ENCODE results near the gene RPUSD3. TPM values are rescaled to one million over a fixed set of nuclear protein-coding genes. Genes with fewer than 3 reads are reported as not detected.
"Not testable (repeated sequence)": the region's sequence is repeated elsewhere in the genome, so short reads cannot be mapped to it uniquely, and the experiment has no call there.

The RPUSD3 gene
- total RNA-seq, 1 experiment from 2014 or later: 34.8 TPM

- not testable (repeated sequence) for DNase-seq, H3K36me3 ChIP-seq, H3K9me3 ChIP-seq, H3K4me3 ChIP-seq, H3K27me3 ChIP-seq
These were observed 5.1 kb upstream of the RPUSD3 start for GRCh38 chr3:9848860-9849259.

DNA sequence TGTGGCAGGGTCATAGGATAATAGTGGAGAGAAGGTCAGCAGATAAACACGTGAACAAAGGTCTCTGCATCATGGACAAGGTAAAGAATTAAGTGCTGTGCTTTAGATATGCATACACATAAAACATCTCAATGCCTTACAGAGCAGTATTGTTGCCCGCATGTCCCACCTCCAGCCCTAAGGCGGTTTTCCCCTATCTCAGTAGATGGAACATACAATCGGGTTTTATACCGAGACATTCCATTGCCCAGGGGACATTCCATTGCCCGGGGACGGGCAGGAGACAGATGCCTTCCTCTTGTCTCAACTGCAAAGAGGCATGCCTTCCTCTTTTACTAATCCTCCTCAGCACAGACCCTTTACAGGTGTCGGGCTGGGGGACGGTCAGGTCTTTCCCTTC lies 4.1 kb upstream of the RPUSD3 start:
- H3K27me3 ChIP-seq, DNase-seq, H3K36me3 ChIP-seq, H3K4me3 ChIP-seq, H3K9me3 ChIP-seq: not testable (repeated sequence)

DNA sequence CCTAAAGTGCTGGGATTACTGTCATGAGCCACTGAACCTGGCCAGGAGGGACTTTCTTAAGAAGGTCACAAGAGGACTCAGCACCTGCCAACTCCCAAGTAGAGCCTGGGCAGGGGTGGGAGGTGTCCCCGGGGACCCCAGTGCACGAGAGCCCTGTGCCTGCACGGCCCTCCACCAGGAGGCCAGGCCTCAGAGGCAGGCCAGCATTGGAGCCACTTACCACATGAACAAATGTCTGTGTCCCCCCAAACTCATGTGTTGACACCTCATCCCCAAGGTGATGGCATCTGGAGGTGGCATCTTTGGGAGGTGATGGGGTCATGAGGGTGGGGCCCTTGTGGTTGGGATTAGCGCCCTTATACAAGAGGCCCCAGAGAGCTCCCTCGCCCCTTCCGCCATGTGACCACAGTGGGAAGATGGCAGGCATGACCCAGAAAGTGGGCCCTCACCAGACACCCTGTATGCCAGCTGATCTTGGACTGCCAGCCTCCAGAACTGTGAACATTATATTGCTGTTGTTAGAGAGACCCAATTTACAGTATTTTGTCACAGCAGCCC lies 3.2 kb upstream of the RPUSD3 start:
- no peaks in the 10 kb centered on the region for H3K27me3 ChIP-seq
- no peaks in the 10 kb centered on the region for H3K9me3 ChIP-seq
- DNase-seq: no peak
- H3K36me3 ChIP-seq: no peaks in the 10 kb centered on the region
- H3K4me3 ChIP-seq: no peak overlapping the region

GRCh38 chr3:9846231-9846630 lies 2.4 kb upstream of the RPUSD3 start:
- no peak overlapping the region for H3K4me3 ChIP-seq
- no peak for DNase-seq
- no peaks in the 10 kb centered on the region for H3K27me3 ChIP-seq
- 0 out of 2 replicates have a peak, but pooled peaks cover 3% of the 10 kb centered on the region for H3K36me3 ChIP-seq
- no peaks in the 10 kb centered on the region for H3K9me3 ChIP-seq

DNA sequence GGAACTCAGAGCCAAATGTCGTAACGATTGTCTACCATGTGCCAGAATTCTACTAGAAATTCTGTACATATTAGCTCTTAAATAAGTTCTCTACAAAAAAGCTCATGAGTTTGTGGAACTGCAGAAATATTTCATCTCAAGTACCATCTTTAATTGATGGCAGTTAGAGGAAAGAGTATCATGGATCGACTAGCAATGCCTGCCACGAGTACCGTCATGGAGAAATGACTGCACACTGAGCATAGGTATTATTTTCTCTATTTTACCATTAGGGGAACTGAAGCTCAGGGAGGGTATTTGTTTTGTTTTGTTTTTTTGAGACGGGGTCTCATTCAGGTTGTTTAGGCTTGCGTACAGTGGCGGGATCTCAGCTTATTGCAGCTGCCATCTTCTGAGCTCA lies 2.8 kb downstream of the RPUSD3 start:
- Histone ChIP-seq H3K36me3 (0 out of 2 replicates have a peak, but pooled peaks cover 5% of the 10 kb centered on the region), H3K27me3 (no peaks in the 10 kb centered on the region), H3K4me3 (no peak overlapping the region), H3K9me3 (no peaks in the 10 kb centered on the region)
- no peak for DNase-seq

GRCh38 chr3:9838856-9839255 lies 5.0 kb downstream of the RPUSD3 start:
- Histone ChIP-seq H3K27me3 (no peaks in the 10 kb centered on the region), H3K9me3 (no peaks in the 10 kb centered on the region), H3K4me3 (no peak overlapping the region), H3K36me3 (0 out of 2 replicates have a peak, but pooled peaks cover 5% of the 10 kb centered on the region)
- DNase-seq: no peak

- no peak for DNase-seq
- H3K4me3 ChIP-seq: no peak overlapping the region
- 0 out of 2 replicates have a peak, but pooled peaks cover 5% of the 10 kb centered on the region for H3K36me3 ChIP-seq
- no peaks in the 10 kb centered on the region for H3K27me3 ChIP-seq
- H3K9me3 ChIP-seq: no peaks in the 10 kb centered on the region
These were observed 5.9 kb downstream of the RPUSD3 start for GRCh38 chr3:9837701-9838582.

- no peak for DNase-seq
- no peaks in the 10 kb centered on the region for H3K27me3 ChIP-seq
- H3K9me3 ChIP-seq: no peaks in the 10 kb centered on the region
- no peaks in the 10 kb centered on the region for H3K36me3 ChIP-seq
- H3K4me3 ChIP-seq: no peak overlapping the region
These were observed 9.1 kb downstream of the RPUSD3 start for GRCh38 chr3:9834520-9835380.

- Histone ChIP-seq H3K27me3 (no peaks in the 10 kb centered on the region), H3K4me3 (no peak overlapping the region), H3K9me3 (no peaks in the 10 kb centered on the region), H3K36me3 (no peaks in the 10 kb centered on the region)
- no peak for DNase-seq
These were observed 10.7 kb downstream of the RPUSD3 start for GRCh38 chr3:9833078-9833477.

DNA sequence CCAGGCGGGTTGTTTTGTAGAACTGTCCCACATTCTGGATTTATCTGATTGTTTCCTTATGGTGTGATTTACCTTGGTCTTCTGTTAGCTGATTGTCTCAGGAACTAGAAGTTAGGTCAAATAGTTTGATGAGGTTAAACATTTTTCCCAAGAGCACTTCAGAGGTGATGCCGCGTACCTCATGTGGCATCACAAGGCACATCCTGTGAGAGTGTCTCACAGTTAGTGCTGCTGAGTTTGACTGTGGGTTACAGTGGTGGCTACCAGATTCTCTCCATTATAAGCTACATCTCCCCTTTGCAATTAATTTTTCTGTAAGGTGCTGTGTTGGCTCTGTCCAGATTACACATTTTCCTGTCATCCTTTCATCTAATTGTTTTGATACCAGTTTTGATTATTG lies 12.6 kb downstream of the RPUSD3 start:
- Histone ChIP-seq H3K4me3 (no peak overlapping the region), H3K9me3 (no peaks in the 10 kb centered on the region), H3K27me3 (no peaks in the 10 kb centered on the region), H3K36me3 (no peaks in the 10 kb centered on the region)
- no peak for DNase-seq

DNA sequence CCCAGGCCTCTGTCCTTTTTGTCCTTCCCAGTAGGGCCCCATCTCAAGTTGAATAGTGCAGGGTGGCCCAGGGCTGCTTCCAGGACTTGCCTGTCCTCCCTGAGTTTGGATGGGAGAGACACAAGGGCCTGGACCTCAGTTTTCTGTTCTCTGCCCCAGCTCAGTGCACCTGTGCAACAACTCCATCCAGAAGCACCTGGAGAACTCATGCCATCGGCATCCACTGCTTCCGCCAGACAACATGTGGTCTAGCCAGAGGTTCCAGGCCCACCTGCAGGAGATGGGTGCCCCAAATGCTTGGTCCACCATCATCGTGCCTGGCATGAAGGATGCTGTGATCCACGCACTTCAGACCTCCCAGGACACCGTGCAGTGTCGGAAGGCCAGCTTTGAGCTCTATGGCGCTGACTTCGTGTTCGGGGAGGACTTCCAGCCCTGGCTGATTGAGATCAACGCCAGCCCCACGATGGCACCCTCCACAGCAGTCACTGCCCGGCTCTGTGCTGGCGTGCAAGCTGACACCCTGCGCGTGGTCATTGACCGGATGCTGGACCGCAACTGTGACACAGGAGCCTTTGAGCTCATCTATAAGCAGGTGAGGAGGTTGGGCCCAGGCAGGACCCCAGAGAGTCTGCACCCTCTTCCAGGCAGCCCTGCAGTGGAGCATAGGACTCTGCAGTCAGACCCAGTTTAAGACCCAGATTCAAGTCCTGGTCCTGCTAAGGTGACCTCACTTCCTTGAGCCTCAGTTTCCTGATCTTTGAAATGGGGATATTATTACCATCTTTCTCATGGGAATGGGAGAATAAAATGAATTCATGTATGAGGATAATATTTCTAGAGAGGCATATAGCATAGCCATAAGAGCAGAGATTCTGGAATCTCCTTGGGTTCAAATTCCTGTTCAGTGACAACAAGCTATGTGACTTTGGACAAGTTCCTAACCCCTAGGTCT lies 14.7 kb downstream of the RPUSD3 start:
- Histone ChIP-seq H3K4me3 (no peak overlapping the region), H3K36me3 (no peaks in the 10 kb centered on the region), H3K9me3 (no peaks in the 10 kb centered on the region), H3K27me3 (no peaks in the 10 kb centered on the region)
- DNase-seq: no peak

- no peak overlapping the region for H3K4me3 ChIP-seq
- H3K27me3 ChIP-seq: no peaks in the 10 kb centered on the region
- H3K9me3 ChIP-seq: no peaks in the 10 kb centered on the region
- no peaks in the 10 kb centered on the region for H3K36me3 ChIP-seq
- DNase-seq: no peak
These were observed 16.8 kb downstream of the RPUSD3 start for GRCh38 chr3:9826815-9827573.

- Histone ChIP-seq H3K27me3 (no peaks in the 10 kb centered on the region), H3K4me3 (no peak overlapping the region), H3K9me3 (no peaks in the 10 kb centered on the region), H3K36me3 (no peaks in the 10 kb centered on the region)
- no peak for DNase-seq
These were observed 18.3 kb downstream of the RPUSD3 start for GRCh38 chr3:9825451-9826040.

GRCh38 chr3:9820946-9821345 lies 22.9 kb downstream of the RPUSD3 start:
- Histone ChIP-seq H3K27me3 (no peaks in the 10 kb centered on the region), H3K36me3 (no peaks in the 10 kb centered on the region), H3K4me3 (no peak overlapping the region), H3K9me3 (no peaks in the 10 kb centered on the region)
- no peak for DNase-seq

DNA sequence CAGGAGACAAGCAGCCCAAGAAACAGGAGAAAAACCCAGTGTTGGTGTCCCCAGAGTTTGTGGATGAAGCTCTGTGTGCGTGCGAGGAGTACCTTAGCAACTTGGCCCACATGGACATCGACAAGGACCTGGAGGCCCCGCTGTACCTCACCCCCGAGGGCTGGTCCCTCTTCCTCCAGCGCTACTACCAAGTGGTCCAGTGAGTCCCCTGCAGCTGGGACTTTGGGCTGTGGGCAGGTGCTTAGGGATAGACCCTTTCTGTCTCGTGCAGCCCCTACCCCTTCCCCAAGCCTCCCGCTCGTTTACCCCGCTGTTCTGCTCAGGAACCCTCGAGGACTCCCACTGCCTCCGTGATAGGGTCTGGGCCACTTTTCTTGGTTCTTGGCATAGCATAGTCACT lies 23.3 kb downstream of the RPUSD3 start:
- H3K27me3 ChIP-seq: no peaks in the 10 kb centered on the region
- H3K4me3 ChIP-seq: no peak overlapping the region
- no peak for DNase-seq
- H3K36me3 ChIP-seq: no peaks in the 10 kb centered on the region
- no peaks in the 10 kb centered on the region for H3K9me3 ChIP-seq

All from MG63 (cell line).